OCI-LY1 (cell line): Measurements from ENCODE around the gene LSMEM2.

Source experiments
- H2AFZ ChIP-seq: fragments of 200-600 bp; sonication (generic), shearing (Covaris generic); 2 replicates; pipeline ENCODE4 v1.6.0; 2014; ENCODE audit warnings: antibody characterized with exemption, mild to moderate bottlenecking, low read length
- H3F3A ChIP-seq: fragments of 200-600 bp; sonication (generic), shearing (Covaris generic); 2 replicates; pipeline ENCODE4 v1.6.0; 2014; ENCODE audit warnings: mild to moderate bottlenecking, antibody characterized with exemption, low read length, moderate library complexity; ENCODE audit not compliant: insufficient read depth
- H3K27ac ChIP-seq: fragments of 200-600 bp; sonication (generic); 2 replicates; pipeline ENCODE4 v1.5.1; 2014; ENCODE audit warnings: low read length, mixed run types, mild to moderate bottlenecking, low read depth; ENCODE audit not compliant: poor library complexity, severe bottlenecking
- H3K27me3 ChIP-seq: fragments of 200-600 bp; sonication (generic); 2 replicates; pipeline ENCODE4 v1.6.0; 2014; ENCODE audit warnings: antibody characterized with exemption, mild to moderate bottlenecking, low read length, moderate library complexity; ENCODE audit not compliant: insufficient read depth
- H3K36me3 ChIP-seq: fragments of 200-600 bp; sonication (generic); 2 replicates; pipeline ENCODE4 v1.6.1; 2014; ENCODE audit warnings: mild to moderate bottlenecking, antibody characterized with exemption, low read length, moderate library complexity, mixed read lengths; ENCODE audit not compliant: insufficient read depth
- H3K4me1 ChIP-seq: fragments of 200-600 bp; sonication (generic); 2 replicates; pipeline ENCODE4 v1.5.1; 2014; ENCODE audit warnings: mild to moderate bottlenecking, low read length, moderate library complexity; ENCODE audit not compliant: insufficient read depth, severe bottlenecking
- H3K4me2 ChIP-seq: fragments of 200-600 bp; sonication (generic), shearing (Covaris generic); 2 replicates; pipeline ENCODE4 v1.6.1; 2014; ENCODE audit warnings: low read length
- H3K4me3 ChIP-seq: fragments of 200-600 bp; sonication (generic); 2 replicates; pipeline ENCODE4 v1.5.1; 2014; ENCODE audit warnings: low read length, low read depth, mild to moderate bottlenecking, mixed read lengths; ENCODE audit not compliant: poor library complexity, severe bottlenecking
- H3K79me2 ChIP-seq: fragments of 200-600 bp; shearing (Covaris generic); 2 replicates; pipeline ENCODE4 v1.6.1; 2016; ENCODE audit warnings: mixed run types, low read length, mixed read lengths; ENCODE audit not compliant: insufficient read depth
- H3K9ac ChIP-seq: fragments of 200-600 bp; sonication (generic), shearing (Covaris generic); 2 replicates; pipeline ENCODE4 v1.6.1; 2014; ENCODE audit warnings: mild to moderate bottlenecking, low read length, mixed read lengths
- H3K9me2 ChIP-seq: fragments of 200-600 bp; sonication (generic), shearing (Covaris generic); 2 replicates; pipeline ENCODE4 v1.6.1; 2014; ENCODE audit warnings: low read depth, mild to moderate bottlenecking, low read length, mixed read lengths
- H3K9me3 ChIP-seq: fragments of 200-600 bp; shearing (Covaris generic); 2 replicates; pipeline ENCODE4 v1.6.1; 2014; ENCODE audit warnings: low read length, mixed read lengths
- H4K20me1 ChIP-seq: fragments of 200-600 bp; sonication (generic), shearing (Covaris generic); 2 replicates; pipeline ENCODE4 v1.6.0; 2016; ENCODE audit warnings: mild to moderate bottlenecking, low read length; ENCODE audit not compliant: insufficient read depth
- EZH2 ChIP-seq: fragments of 200-600 bp; sonication (generic), shearing (Covaris generic); IDR thresholded peaks from 2 replicates; pipeline ENCODE4 v1.8.0; 2017; ENCODE audit warnings: borderline replicate concordance, mixed run types, mild to moderate bottlenecking, antibody characterized with exemption, low read length, moderate library complexity, mixed read lengths
- TF ChIP-seq, protein P1 (sequence below): fragments of 200-600 bp; sonication (generic), shearing (Covaris generic); IDR thresholded peaks from 2 replicates; pipeline ENCODE4 v1.5.1; 2017; ENCODE audit warnings: mild to moderate bottlenecking, antibody characterized with exemption, low read length, moderate library complexity, mixed read lengths

LSMEM2 gene

GRCh38 chr3:50245251-50245745 is 33.6 kb upstream of the LSMEM2 start:
- H3K79me2 ChIP-seq: peaks cover 7% of the 10 kb centered on the region; the same call in 1 of the 2 replicates
- H3K36me3 ChIP-seq: peaks cover 10% of the 10 kb centered on the region; the same call in 1 of the 2 replicates
- H3K9ac ChIP-seq: peak overlapping the region; percentile 56; the same call in 1 of the 2 replicates
- H3K9me2 ChIP-seq: no peaks in the 10 kb centered on the region
- peak overlapping the region; percentile 64 for H3K4me2 ChIP-seq
- H2AFZ ChIP-seq: no peak overlapping the region
- H3K27me3 ChIP-seq: no peaks in the 10 kb centered on the region
- H3K4me3 ChIP-seq: peak overlapping the region; percentile 49
- TF ChIP-seq EZH2: no peak
- TF ChIP-seq, protein P1, sequence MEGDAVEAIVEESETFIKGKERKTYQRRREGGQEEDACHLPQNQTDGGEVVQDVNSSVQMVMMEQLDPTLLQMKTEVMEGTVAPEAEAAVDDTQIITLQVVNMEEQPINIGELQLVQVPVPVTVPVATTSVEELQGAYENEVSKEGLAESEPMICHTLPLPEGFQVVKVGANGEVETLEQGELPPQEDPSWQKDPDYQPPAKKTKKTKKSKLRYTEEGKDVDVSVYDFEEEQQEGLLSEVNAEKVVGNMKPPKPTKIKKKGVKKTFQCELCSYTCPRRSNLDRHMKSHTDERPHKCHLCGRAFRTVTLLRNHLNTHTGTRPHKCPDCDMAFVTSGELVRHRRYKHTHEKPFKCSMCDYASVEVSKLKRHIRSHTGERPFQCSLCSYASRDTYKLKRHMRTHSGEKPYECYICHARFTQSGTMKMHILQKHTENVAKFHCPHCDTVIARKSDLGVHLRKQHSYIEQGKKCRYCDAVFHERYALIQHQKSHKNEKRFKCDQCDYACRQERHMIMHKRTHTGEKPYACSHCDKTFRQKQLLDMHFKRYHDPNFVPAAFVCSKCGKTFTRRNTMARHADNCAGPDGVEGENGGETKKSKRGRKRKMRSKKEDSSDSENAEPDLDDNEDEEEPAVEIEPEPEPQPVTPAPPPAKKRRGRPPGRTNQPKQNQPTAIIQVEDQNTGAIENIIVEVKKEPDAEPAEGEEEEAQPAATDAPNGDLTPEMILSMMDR: no peak
- H3F3A ChIP-seq: no peaks in the 10 kb centered on the region
- peaks cover 54% of the 10 kb centered on the region for H3K4me1 ChIP-seq
- peak overlapping the region; percentile 76 for H3K27ac ChIP-seq
- no peaks in the 10 kb centered on the region for H3K9me3 ChIP-seq
- H4K20me1 ChIP-seq: no peaks in the 10 kb centered on the region

- Histone ChIP-seq H3K79me2 (peaks cover 7% of the 10 kb centered on the region; the same call in 1 of the 2 replicates), H3K9me2 (no peaks in the 10 kb centered on the region)
These were observed 32.9 kb upstream of the LSMEM2 start for GRCh38 chr3:50245831-50246516.

DNA sequence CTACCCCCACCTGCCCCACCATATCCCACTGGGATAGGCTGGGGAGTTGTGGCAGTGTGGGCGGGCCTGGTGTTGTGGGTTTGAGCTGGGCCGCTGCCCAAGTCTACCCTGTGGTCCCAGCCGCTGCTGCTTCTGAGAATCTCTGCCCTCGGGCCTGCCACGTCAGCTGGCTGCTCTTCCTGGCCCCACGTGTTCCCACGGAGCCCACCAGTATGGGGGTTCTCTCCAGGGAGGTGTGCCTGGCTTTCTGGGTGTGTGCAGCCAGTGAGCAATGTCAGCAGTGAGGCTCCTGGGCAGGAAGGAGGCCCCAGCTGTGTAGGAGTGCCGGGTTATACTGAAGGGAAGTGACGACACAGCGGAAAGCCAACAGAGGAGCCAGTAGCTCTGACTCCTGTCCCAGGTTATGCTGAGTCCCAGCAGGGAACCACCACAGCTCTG is 32.4 kb upstream of the LSMEM2 start:
- Histone ChIP-seq H3F3A (no peaks in the 10 kb centered on the region), H4K20me1 (no peaks in the 10 kb centered on the region), H3K27me3 (no peaks in the 10 kb centered on the region), H2AFZ (no peak overlapping the region), H3K9me3 (no peaks in the 10 kb centered on the region), H3K4me1 (peaks cover 45% of the 10 kb centered on the region), H3K27ac (peak overlapping the region; percentile 76), H3K9me2 (no peaks in the 10 kb centered on the region), H3K9ac (peak overlapping the region; percentile 56; the same call in 1 of the 2 replicates), H3K79me2 (peaks cover 7% of the 10 kb centered on the region; the same call in 1 of the 2 replicates), H3K36me3 (peaks cover 15% of the 10 kb centered on the region; the same call in 1 of the 2 replicates), H3K4me3 (peak overlapping the region; percentile 49), H3K4me2 (peak overlapping the region; percentile 64)
- TF ChIP-seq, protein P1: peak; percentile 4; the same call in 1 of the 2 replicates
- TF ChIP-seq EZH2: no peak

More at GRCh38 chr3:50245831-50246516, 32.9 kb upstream of the LSMEM2 start:
- peak overlapping the region; percentile 64 for H3K4me2 ChIP-seq
- no peak for TF ChIP-seq EZH2
- TF ChIP-seq, protein P1: peak; percentile 98
- no peak overlapping the region for H2AFZ ChIP-seq
- H3K4me1 ChIP-seq: peaks cover 50% of the 10 kb centered on the region
- peak overlapping the region; percentile 56; the same call in 1 of the 2 replicates for H3K9ac ChIP-seq
- H3K36me3 ChIP-seq: peaks cover 10% of the 10 kb centered on the region; the same call in 1 of the 2 replicates
- no peaks in the 10 kb centered on the region for H3K9me3 ChIP-seq
- H3K27me3 ChIP-seq: no peaks in the 10 kb centered on the region
- peak overlapping the region; percentile 49 for H3K4me3 ChIP-seq
- peak overlapping the region; percentile 76 for H3K27ac ChIP-seq
- no peaks in the 10 kb centered on the region for H3F3A ChIP-seq
- no peaks in the 10 kb centered on the region for H4K20me1 ChIP-seq
